ENCODE data around the gene KIZ.

Gene KIZ

DNA sequence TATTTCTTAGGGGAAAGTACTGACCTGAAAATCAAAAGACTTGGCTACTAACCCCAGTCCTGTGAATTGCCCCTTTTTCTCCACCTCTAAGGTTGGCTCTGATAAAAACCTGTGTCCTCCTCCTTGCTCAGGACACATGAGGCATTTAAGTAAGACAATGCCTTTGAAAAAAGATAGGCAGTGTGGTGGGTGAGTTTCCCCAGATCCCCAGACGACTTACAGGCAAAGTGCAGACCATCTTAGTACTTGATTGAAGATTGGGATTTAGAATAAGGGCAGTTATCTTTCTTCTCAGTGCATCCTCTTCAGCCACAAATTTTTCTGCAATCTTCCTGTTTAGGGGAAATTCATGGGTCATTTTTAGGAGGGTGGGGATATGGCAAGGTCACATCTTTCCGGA lies 87.8 kb downstream of the KIZ start:
- DNase-seq: no peak
- no peak overlapping the region for H2BK120ac ChIP-seq (ENCODE audit: insufficient read depth, low read length, poor library complexity)
- no peak overlapping the region for H3K4me3 ChIP-seq (ENCODE audit: low read depth, low read length)
- no peak overlapping the region for H4K12ac ChIP-seq (ENCODE audit: low read depth, low read length)
- no peak overlapping the region for H2AK5ac ChIP-seq (ENCODE audit: low read length)
- no peak overlapping the region for H2BK5ac ChIP-seq (ENCODE audit: low read depth, low read length, poor library complexity)
- H3K27me3 ChIP-seq (ENCODE audit: insufficient read depth, low read length): no peaks in the 10 kb centered on the region
- H3K18ac ChIP-seq (ENCODE audit: low read length): no peak overlapping the region
- no peak overlapping the region for H3K27ac ChIP-seq (ENCODE audit: low read depth, low read length)
- H3K79me2 ChIP-seq (ENCODE audit: control insufficient read depth, insufficient read depth, low read length, poor library complexity): no peaks in the 10 kb centered on the region
- no peak overlapping the region for H2AFZ ChIP-seq (ENCODE audit: insufficient read depth, low read length, poor library complexity)
- H3K9ac ChIP-seq (ENCODE audit: low read length): no peak overlapping the region
- H3K9me3 ChIP-seq (ENCODE audit: insufficient read depth, low read depth, low read length): no peaks in the 10 kb centered on the region
- no peak overlapping the region for H3K4me2 ChIP-seq (ENCODE audit: low read length)
- H3K36me3 ChIP-seq (ENCODE audit: control insufficient read depth in 1 of 2, insufficient read depth in 2 of 2, low read length in 2 of 2): no peaks in the 10 kb centered on the region
- no peak overlapping the region for H3K14ac ChIP-seq (ENCODE audit: low read length)
- H4K8ac ChIP-seq (ENCODE audit: low read depth, low read length): no peak overlapping the region
- H2BK12ac ChIP-seq (ENCODE audit: low read length): no peak overlapping the region
- H4K91ac ChIP-seq (ENCODE audit: low read depth, low read length): no peak overlapping the region
- no peaks in the 10 kb centered on the region for H3K79me1 ChIP-seq (ENCODE audit: low read length)
- H3K23ac ChIP-seq (ENCODE audit: low read length): no peak overlapping the region
- WGBS (ENCODE audit: extremely low coverage, insufficient coverage, insufficient read length): no CpG with 5 or more reads among the region's 2 CpGs
- H3K4me1 ChIP-seq (ENCODE audit: control insufficient read depth in 1 of 2, insufficient read depth in 2 of 2, low read length in 2 of 2): no peaks in the 10 kb centered on the region
- H3K4ac ChIP-seq (ENCODE audit: low read depth, low read length): no peak overlapping the region

DNA sequence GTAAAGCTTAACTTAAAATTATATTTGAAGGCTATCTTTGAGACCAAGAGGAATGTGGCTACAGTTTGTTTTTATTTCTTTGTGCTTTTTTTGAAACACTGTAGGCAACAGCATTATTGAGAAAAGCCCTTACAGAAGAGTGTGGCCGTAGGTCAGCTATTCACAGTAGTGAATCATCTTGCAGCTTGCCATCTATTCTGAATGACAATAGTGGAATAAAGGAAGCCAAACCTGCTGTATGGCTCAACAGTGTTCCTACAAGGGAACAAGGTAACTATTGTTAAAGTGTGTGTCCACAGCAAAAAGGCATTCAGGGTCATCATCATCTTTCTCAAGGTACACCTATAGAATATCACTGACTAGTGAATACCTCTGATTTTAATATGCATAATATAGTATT lies 88.5 kb downstream of the KIZ start:
- Histone ChIP-seq H3K18ac (ENCODE audit: low read length) (no peak overlapping the region), H2BK120ac (ENCODE audit: insufficient read depth, low read length, poor library complexity) (no peak overlapping the region), H4K8ac (ENCODE audit: low read depth, low read length) (no peak overlapping the region), H4K91ac (ENCODE audit: low read depth, low read length) (no peak overlapping the region), H2AFZ (ENCODE audit: insufficient read depth, low read length, poor library complexity) (no peak overlapping the region), H3K36me3 (ENCODE audit: control insufficient read depth in 1 of 2, insufficient read depth in 2 of 2, low read length in 2 of 2) (no peaks in the 10 kb centered on the region), H2BK12ac (ENCODE audit: low read length) (no peak overlapping the region), H3K79me1 (ENCODE audit: low read length) (no peaks in the 10 kb centered on the region), H3K9me3 (ENCODE audit: insufficient read depth, low read depth, low read length) (no peaks in the 10 kb centered on the region), H3K27me3 (ENCODE audit: insufficient read depth, low read length) (no peaks in the 10 kb centered on the region), H3K4me1 (ENCODE audit: control insufficient read depth in 1 of 2, insufficient read depth in 2 of 2, low read length in 2 of 2) (no peaks in the 10 kb centered on the region), H3K4ac (ENCODE audit: low read depth, low read length) (no peak overlapping the region), H3K14ac (ENCODE audit: low read length) (no peak overlapping the region), H3K9ac (ENCODE audit: low read length) (no peak overlapping the region), H3K27ac (ENCODE audit: low read depth, low read length) (no peak overlapping the region), H4K12ac (ENCODE audit: low read depth, low read length) (no peak overlapping the region), H3K79me2 (ENCODE audit: control insufficient read depth, insufficient read depth, low read length, poor library complexity) (no peaks in the 10 kb centered on the region), H3K4me3 (ENCODE audit: low read depth, low read length) (no peak overlapping the region), H2BK5ac (ENCODE audit: low read depth, low read length, poor library complexity) (no peak overlapping the region), H3K4me2 (ENCODE audit: low read length) (no peak overlapping the region), H3K23ac (ENCODE audit: low read length) (no peak overlapping the region), H2AK5ac (ENCODE audit: low read length) (no peak overlapping the region)
- WGBS (ENCODE audit: extremely low coverage, insufficient coverage, insufficient read length): no CpG with 5 or more reads among the region's 1 CpG
- no peak for DNase-seq

DNA sequence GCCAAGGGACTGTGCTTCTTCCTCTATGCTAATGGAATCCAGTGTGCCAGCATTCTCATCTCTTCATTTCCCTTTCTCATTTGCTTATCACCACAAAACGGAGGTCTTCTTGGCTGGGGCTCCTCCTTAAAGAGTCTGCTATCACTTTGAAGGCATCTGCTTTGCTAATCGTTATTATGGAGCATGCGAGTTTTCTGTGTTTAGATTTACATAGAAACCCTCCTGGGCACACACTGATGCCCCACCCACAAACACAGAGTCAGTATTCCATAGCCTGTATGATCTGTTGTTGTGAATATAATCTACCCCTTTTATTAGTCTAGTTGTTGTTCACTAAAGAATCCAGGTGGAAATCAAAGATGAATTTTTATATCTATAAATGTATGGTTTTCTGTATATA lies 93.8 kb downstream of the KIZ start:
- no peaks in the 10 kb centered on the region for H3K27me3 ChIP-seq (ENCODE audit: insufficient read depth, low read length)
- H2AFZ ChIP-seq (ENCODE audit: insufficient read depth, low read length, poor library complexity): no peak overlapping the region

DNA sequence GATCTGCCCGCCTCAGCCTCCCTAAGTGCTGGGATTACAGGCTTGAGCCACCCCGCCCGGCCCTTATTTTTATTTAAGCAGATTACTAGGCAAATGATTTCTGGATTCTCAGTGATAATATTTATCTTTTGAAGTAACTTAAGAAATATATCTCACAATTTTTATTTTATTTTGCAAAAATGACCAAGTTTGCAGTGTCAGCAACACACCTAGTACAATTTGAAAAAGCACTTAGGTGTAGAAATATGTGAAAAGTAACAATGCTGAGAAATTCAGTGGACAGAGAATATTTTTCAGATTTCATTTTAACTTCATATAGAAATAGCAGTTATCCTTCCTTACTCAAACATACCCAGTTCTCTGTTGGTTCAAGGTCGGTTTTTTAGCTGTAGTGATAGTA lies 98.3 kb downstream of the KIZ start:
- Histone ChIP-seq H3K27me3 (ENCODE audit: insufficient read depth, low read length) (no peaks in the 10 kb centered on the region), H3K4me1 (ENCODE audit: control insufficient read depth in 1 of 2, insufficient read depth in 2 of 2, low read length in 2 of 2) (no peaks in the 10 kb centered on the region), H3K4ac (ENCODE audit: low read depth, low read length) (no peak overlapping the region), H4K91ac (ENCODE audit: low read depth, low read length) (no peak overlapping the region), H2AK5ac (ENCODE audit: low read length) (no peak overlapping the region), H3K14ac (ENCODE audit: low read length) (no peak overlapping the region), H3K79me2 (ENCODE audit: control insufficient read depth, insufficient read depth, low read length, poor library complexity) (no peaks in the 10 kb centered on the region), H3K4me2 (ENCODE audit: low read length) (no peak overlapping the region), H2AFZ (ENCODE audit: insufficient read depth, low read length, poor library complexity) (no peak overlapping the region), H2BK120ac (ENCODE audit: insufficient read depth, low read length, poor library complexity) (no peak overlapping the region), H3K36me3 (ENCODE audit: control insufficient read depth in 1 of 2, insufficient read depth in 2 of 2, low read length in 2 of 2) (no peaks in the 10 kb centered on the region), H3K23ac (ENCODE audit: low read length) (no peak overlapping the region), H4K8ac (ENCODE audit: low read depth, low read length) (no peak overlapping the region), H2BK12ac (ENCODE audit: low read length) (no peak overlapping the region), H4K12ac (ENCODE audit: low read depth, low read length) (no peak overlapping the region), H3K4me3 (ENCODE audit: low read depth, low read length) (no peak overlapping the region), H3K79me1 (ENCODE audit: low read length) (no peaks in the 10 kb centered on the region), H3K18ac (ENCODE audit: low read length) (no peak overlapping the region), H2BK5ac (ENCODE audit: low read depth, low read length, poor library complexity) (no peak overlapping the region), H3K27ac (ENCODE audit: low read depth, low read length) (no peak overlapping the region), H3K9me3 (ENCODE audit: insufficient read depth, low read depth, low read length) (no peaks in the 10 kb centered on the region), H3K9ac (ENCODE audit: low read length) (no peak overlapping the region)
- no peak for DNase-seq
- WGBS (ENCODE audit: extremely low coverage, insufficient coverage, insufficient read length): no CpG with 5 or more reads among the region's 4 CpGs

More for the DNA sequence above, 93.8 kb downstream of the KIZ start:
- Histone ChIP-seq H3K79me1 (ENCODE audit: low read length) (no peaks in the 10 kb centered on the region), H3K27ac (ENCODE audit: low read depth, low read length) (no peak overlapping the region), H3K4me1 (ENCODE audit: control insufficient read depth in 1 of 2, insufficient read depth in 2 of 2, low read length in 2 of 2) (no peaks in the 10 kb centered on the region), H2BK5ac (ENCODE audit: low read depth, low read length, poor library complexity) (no peak overlapping the region), H3K4ac (ENCODE audit: low read depth, low read length) (no peak overlapping the region), H2AK5ac (ENCODE audit: low read length) (no peak overlapping the region), H3K4me3 (ENCODE audit: low read depth, low read length) (no peak overlapping the region), H3K14ac (ENCODE audit: low read length) (no peak overlapping the region), H2BK12ac (ENCODE audit: low read length) (no peak overlapping the region), H3K4me2 (ENCODE audit: low read length) (no peak overlapping the region), H3K18ac (ENCODE audit: low read length) (no peak overlapping the region), H3K36me3 (ENCODE audit: control insufficient read depth in 1 of 2, insufficient read depth in 2 of 2, low read length in 2 of 2) (no peaks in the 10 kb centered on the region), H3K79me2 (ENCODE audit: control insufficient read depth, insufficient read depth, low read length, poor library complexity) (no peaks in the 10 kb centered on the region), H4K91ac (ENCODE audit: low read depth, low read length) (no peak overlapping the region), H3K9me3 (ENCODE audit: insufficient read depth, low read depth, low read length) (no peaks in the 10 kb centered on the region), H2BK120ac (ENCODE audit: insufficient read depth, low read length, poor library complexity) (no peak overlapping the region), H4K8ac (ENCODE audit: low read depth, low read length) (no peak overlapping the region), H3K9ac (ENCODE audit: low read length) (no peak overlapping the region), H4K12ac (ENCODE audit: low read depth, low read length) (no peak overlapping the region), H3K23ac (ENCODE audit: low read length) (no peak overlapping the region)
- DNase-seq: no peak
- no CpG with 5 or more reads among the region's 3 CpGs for WGBS (ENCODE audit: extremely low coverage, insufficient coverage, insufficient read length)
